Measurements from ENCODE around the gene RUNX2.
"Not testable (repeated sequence)": the region's sequence is repeated elsewhere in the genome, so short reads cannot be mapped to it uniquely, and the experiment has no call there.

Gene RUNX2

DNA sequence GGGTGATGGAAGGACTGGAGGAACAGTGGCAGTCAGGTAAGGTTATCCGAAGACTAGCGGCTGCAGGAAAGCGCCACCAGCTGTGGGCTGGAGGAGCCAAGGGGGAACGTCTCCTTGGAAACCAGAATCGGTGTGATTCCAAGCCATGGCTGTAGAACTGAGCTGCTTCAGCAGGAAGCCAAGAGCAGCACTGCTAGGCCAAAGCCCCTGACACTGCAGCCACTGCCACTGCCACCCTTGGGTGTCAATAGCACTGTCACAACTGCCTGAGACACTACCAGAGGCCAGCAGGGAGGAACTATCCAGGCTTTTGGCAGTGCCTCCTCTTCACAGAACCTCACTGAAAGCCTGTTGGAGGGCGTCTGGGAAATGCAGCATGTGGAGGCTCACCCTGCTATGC lies 339.2 kb downstream of the RUNX2 start:
- TF ChIP-seq, protein P1, sequence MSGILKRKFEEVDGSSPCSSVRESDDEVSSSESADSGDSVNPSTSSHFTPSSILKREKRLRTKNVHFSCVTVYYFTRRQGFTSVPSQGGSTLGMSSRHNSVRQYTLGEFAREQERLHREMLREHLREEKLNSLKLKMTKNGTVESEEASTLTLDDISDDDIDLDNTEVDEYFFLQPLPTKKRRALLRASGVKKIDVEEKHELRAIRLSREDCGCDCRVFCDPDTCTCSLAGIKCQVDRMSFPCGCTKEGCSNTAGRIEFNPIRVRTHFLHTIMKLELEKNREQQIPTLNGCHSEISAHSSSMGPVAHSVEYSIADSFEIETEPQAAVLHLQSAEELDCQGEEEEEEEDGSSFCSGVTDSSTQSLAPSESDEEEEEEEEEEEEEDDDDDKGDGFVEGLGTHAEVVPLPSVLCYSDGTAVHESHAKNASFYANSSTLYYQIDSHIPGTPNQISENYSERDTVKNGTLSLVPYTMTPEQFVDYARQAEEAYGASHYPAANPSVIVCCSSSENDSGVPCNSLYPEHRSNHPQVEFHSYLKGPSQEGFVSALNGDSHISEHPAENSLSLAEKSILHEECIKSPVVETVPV (CRISPR knock-in tag; IDR thresholded peaks at IDR 0.05), result no peak
- TF ChIP-seq, protein P2, sequence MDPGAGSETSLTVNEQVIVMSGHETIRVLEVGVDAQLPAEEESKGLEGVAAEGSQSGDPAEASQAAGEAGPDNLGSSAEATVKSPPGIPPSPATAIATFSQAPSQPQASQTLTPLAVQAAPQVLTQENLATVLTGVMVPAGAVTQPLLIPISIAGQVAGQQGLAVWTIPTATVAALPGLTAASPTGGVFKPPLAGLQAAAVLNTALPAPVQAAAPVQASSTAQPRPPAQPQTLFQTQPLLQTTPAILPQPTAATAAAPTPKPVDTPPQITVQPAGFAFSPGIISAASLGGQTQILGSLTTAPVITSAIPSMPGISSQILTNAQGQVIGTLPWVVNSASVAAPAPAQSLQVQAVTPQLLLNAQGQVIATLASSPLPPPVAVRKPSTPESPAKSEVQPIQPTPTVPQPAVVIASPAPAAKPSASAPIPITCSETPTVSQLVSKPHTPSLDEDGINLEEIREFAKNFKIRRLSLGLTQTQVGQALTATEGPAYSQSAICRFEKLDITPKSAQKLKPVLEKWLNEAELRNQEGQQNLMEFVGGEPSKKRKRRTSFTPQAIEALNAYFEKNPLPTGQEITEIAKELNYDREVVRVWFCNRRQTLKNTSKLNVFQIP (CRISPR knock-in tag; IDR thresholded peaks at IDR 0.05; ENCODE audit: borderline replicate concordance, low read depth), result no peak
- TF ChIP-seq PPARA (CRISPR knock-in tag; IDR thresholded peaks at IDR 0.05; ENCODE audit: borderline replicate concordance) (no peak), CSDC2 (CRISPR knock-in tag; IDR thresholded peaks at IDR 0.05) (no peak), OSR1 (CRISPR knock-in tag; IDR thresholded peaks at IDR 0.05) (no peak), TOX (CRISPR knock-in tag; IDR thresholded peaks at IDR 0.05; ENCODE audit: borderline replicate concordance) (no peak), TCF4 (CRISPR knock-in tag; IDR thresholded peaks at IDR 0.05; ENCODE audit: borderline replicate concordance) (no peak), ISL1 (CRISPR knock-in tag; IDR thresholded peaks at IDR 0.05) (no peak), ZC3H10 (CRISPR knock-in tag; IDR thresholded peaks at IDR 0.05) (no peak), ZNF8 (CRISPR knock-in tag; IDR thresholded peaks at IDR 0.05) (no peak), ZFP30 (CRISPR knock-in tag; IDR thresholded peaks at IDR 0.05) (no peak), ESRRG (CRISPR knock-in tag; IDR thresholded peaks at IDR 0.05) (no peak), GLIS3 (CRISPR knock-in tag; IDR thresholded peaks at IDR 0.05) (no peak)
- TF ChIP-seq, protein P3, sequence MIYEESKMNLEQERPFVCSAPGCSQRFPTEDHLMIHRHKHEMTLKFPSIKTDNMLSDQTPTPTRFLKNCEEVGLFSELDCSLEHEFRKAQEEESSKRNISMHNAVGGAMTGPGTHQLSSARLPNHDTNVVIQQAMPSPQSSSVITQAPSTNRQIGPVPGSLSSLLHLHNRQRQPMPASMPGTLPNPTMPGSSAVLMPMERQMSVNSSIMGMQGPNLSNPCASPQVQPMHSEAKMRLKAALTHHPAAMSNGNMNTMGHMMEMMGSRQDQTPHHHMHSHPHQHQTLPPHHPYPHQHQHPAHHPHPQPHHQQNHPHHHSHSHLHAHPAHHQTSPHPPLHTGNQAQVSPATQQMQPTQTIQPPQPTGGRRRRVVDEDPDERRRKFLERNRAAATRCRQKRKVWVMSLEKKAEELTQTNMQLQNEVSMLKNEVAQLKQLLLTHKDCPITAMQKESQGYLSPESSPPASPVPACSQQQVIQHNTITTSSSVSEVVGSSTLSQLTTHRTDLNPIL (CRISPR knock-in tag; IDR thresholded peaks at IDR 0.05; ENCODE audit: low read depth), result no peak
- TF ChIP-seq, protein P4, sequence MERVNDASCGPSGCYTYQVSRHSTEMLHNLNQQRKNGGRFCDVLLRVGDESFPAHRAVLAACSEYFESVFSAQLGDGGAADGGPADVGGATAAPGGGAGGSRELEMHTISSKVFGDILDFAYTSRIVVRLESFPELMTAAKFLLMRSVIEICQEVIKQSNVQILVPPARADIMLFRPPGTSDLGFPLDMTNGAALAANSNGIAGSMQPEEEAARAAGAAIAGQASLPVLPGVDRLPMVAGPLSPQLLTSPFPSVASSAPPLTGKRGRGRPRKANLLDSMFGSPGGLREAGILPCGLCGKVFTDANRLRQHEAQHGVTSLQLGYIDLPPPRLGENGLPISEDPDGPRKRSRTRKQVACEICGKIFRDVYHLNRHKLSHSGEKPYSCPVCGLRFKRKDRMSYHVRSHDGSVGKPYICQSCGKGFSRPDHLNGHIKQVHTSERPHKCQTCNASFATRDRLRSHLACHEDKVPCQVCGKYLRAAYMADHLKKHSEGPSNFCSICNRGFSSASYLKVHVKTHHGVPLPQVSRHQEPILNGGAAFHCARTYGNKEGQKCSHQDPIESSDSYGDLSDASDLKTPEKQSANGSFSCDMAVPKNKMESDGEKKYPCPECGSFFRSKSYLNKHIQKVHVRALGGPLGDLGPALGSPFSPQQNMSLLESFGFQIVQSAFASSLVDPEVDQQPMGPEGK (CRISPR knock-in tag; IDR thresholded peaks at IDR 0.05; ENCODE audit: borderline replicate concordance), result no peak

DNA sequence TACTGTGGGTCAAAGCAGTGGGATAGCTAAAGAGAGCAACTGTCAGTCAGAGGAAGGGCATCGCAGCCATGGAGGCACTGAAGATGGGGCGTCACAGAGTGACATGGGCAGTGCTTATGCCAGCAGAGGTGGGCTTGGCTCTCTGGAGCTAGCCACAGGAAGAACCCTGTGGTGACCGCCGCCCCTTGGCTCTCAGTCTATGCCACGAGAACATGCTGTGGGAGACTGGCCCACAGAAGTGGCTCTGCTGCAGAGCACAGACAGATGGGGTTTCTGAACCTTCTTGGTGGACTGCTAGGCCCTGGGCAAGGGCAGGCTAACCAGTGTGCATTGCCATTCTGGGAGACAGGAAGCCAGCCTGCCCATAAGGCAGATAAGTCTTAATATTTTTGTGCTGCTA lies 339.6 kb downstream of the RUNX2 start:
- ATAC-seq, result no peak
- TF ChIP-seq ZNF70 (CRISPR knock-in tag; IDR thresholded peaks at IDR 0.05) (no peak), ZFP3 (CRISPR knock-in tag; IDR thresholded peaks at IDR 0.05) (no peak), OSR1 (CRISPR knock-in tag; IDR thresholded peaks at IDR 0.05) (no peak), ZNF565 (CRISPR knock-in tag; conservative IDR thresholded peaks at IDR 0.05; ENCODE audit: low read depth) (no peak), ESRRG (CRISPR knock-in tag; IDR thresholded peaks at IDR 0.05) (no peak), GLIS3 (CRISPR knock-in tag; IDR thresholded peaks at IDR 0.05) (no peak)
- TF ChIP-seq, protein P2 (CRISPR knock-in tag; IDR thresholded peaks at IDR 0.05; ENCODE audit: borderline replicate concordance, low read depth), result no peak

More for the DNA sequence above, 339.2 kb downstream of the RUNX2 start:
- no peak; the same call in 2 of the 3 replicates for ATAC-seq

DNA sequence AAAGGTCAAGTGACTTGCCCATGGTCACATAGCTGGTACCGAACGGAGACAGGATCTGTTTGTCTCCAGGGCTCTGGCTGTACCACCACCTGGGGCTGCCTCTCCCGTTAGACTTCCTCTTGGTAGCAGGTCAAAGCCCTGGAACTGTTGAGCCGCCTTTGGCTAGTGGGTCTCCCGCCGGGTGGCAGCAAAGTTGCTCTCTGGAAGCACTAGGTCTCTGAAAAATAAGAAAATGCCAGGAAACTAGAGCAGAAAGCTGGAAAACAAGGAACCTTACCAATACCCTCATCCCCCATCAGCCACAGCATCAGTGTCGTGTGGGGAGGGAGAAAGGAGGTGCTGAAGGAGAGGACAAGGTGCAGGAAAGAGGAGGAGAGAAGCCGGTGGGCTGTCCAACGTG lies 340.6 kb downstream of the RUNX2 start:
- no peak for ATAC-seq
- TF ChIP-seq SNAI2 (CRISPR knock-in tag; IDR thresholded peaks at IDR 0.05), result no peak
- TF ChIP-seq, protein P4 (CRISPR knock-in tag; IDR thresholded peaks at IDR 0.05; ENCODE audit: borderline replicate concordance), result no peak
- TF ChIP-seq, protein P1 (CRISPR knock-in tag; IDR thresholded peaks at IDR 0.05), result no peak
- TF ChIP-seq ZNF565 (CRISPR knock-in tag; conservative IDR thresholded peaks at IDR 0.05; ENCODE audit: low read depth), result no peak
- TF ChIP-seq, protein P2 (CRISPR knock-in tag; IDR thresholded peaks at IDR 0.05; ENCODE audit: borderline replicate concordance, low read depth), result no peak

DNA sequence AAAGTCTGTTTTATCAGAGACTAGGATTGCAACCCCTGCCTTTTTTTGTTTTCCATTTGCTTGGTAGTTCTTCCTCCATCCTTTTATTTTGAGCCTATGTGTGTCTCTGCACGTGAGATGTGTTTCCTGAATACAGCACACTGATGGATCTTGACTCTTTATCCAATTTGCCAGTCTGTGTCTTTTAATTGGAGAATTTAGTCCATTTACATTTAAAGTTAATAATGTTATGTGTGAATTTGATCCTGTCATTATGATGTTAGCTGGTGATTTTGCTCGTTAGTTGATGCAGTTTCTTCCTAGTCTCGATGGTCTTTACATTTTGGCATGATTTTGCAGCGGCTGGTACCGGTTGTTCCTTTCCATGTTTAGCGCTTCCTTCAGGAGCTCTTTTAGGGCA lies 345.0 kb downstream of the RUNX2 start:
- not testable (repeated sequence) for ATAC-seq

DNA sequence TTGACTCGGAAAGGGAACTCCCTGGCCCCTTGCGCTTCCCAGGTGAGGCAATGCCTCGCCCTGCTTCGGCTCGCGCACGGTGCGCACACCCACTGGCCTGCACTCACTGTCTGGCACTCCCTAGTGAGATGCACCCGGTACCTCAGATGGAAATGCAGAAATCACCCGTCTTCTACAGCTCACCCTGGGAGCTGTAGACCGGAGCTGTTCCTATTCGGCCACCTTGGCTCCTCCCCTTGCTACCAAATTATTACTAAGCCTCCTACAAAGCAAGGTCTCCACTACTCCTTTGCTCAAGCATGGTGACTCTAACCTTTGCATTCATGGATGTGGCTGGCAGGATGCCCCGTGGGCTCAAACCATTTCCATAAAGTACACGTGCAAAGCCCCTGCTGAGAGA lies 347.0 kb downstream of the RUNX2 start:
- ATAC-seq, result not testable (repeated sequence)
